ENCODE results near the gene PDS5A. TPM values are rescaled to one million over a fixed set of nuclear protein-coding genes. Genes with fewer than 3 reads are reported as not detected.
A peak's percentile ranks its signal among the peaks of the same experiment; 100 is the strongest.

Gene PDS5A
- total and polyA plus RNA-seq, 9 of the 15 experiments (the other 6 are each of a cell fraction or from before 2014, with no cell fraction given) = 16.4 to 85.4 (median 70.0) TPM

DNA sequence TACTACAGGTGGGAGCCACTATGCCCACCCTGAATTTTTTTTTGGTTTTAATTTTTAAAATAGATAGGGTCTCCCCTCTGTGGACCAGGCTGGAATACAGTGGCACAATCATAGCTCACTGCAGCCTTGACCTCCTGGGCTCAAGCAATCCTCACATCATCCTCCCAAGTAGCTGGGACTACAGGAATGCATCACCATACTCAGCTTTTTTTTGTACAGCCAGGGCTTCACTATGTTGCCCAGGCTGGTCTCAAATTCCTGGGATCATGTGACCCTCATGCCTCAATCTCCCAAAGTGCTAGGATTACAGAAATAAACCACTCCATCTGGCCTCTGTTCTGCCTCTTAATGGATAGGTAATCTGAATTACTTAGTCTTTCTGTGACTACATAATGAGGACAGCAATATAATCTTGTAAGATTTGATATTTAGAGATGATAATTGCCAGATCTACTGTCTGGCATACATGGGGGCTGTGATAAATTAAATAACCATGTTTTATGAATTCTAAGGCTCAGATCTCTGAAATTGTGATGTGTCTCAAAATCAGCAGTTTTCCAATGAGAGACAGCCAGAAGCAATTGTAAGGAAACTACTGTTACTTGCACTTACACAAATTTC, 26.7 kb downstream of the PDS5A start:
- no peaks in the 10 kb centered on the region for H3K9me1 ChIP-seq (ENCODE audit: control insufficient read depth, insufficient read depth, low read length)
- POLR2A ChIA-PET = interaction anchor here (0.6 kb wide), 1 partner anchor 34 kb away, joined by 3 read pairs; no protein-coding TSS in a partner anchor
- no peaks in the 10 kb centered on the region for H3K27me3 ChIP-seq (ENCODE audit: control insufficient read depth in 2 of 2, insufficient read depth in 2 of 2, low read length in 2 of 2)
- intact Hi-C loops (cut with micrococcal nuclease) = no loop called here
- H3K9me3 ChIP-seq (replicated peaks; ENCODE audit: control insufficient read depth, insufficient read depth, low read depth, low read length) = no peaks in the 10 kb centered on the region
- no TSS peak for BruUV-seq (replicated peaks)
- no peak for FAIRE-seq
- H4K20me1 ChIP-seq (replicated peaks; ENCODE audit: control insufficient read depth, insufficient read depth, low read length) = peaks cover 4% of the 10 kb centered on the region; the same call in 1 of the 2 replicates
- peaks cover 93% of the 10 kb centered on the region for H3K79me2 ChIP-seq (ENCODE audit: control insufficient read depth, insufficient read depth, low read length)
- CTCF ChIA-PET (ENCODE audit: low intra/inter-chr PET ratio) = no interaction called here
- no peak for DNase-seq (ENCODE audit: extremely low read depth in 1 of 4, low spot score in 3 of 4)
- in situ Hi-C loops (cut with MboI) = no loop called here
- TF ChIP-seq CBX3 (IDR thresholded peaks at IDR 0.05; ENCODE audit: borderline replicate concordance in 1 of 2, low read length in 2 of 2) = no peak
- TF ChIP-seq DACH1 (IDR thresholded peaks at IDR 0.05; ENCODE audit: partially characterized antibody) = no peak
- TF ChIP-seq, protein P1, sequence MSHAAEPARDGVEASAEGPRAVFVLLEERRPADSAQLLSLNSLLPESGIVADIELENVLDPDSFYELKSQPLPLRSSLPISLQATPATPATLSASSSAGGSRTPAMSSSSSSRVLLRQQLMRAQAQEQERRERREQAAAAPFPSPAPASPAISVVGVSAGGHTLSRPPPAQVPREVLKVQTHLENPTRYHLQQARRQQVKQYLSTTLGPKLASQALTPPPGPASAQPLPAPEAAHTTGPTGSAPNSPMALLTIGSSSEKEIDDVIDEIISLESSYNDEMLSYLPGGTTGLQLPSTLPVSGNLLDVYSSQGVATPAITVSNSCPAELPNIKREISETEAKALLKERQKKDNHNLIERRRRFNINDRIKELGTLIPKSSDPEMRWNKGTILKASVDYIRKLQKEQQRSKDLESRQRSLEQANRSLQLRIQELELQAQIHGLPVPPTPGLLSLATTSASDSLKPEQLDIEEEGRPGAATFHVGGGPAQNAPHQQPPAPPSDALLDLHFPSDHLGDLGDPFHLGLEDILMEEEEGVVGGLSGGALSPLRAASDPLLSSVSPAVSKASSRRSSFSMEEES (CRISPR knock-in tag; IDR thresholded peaks at IDR 0.05) = peak; percentile 49
- 0 out of 2 replicates have a peak, but pooled peaks have one; percentile 7 for TF ChIP-seq GATA2 (CRISPR knock-in tag; IDR thresholded peaks at IDR 0.05)
- TF ChIP-seq, protein P2, sequence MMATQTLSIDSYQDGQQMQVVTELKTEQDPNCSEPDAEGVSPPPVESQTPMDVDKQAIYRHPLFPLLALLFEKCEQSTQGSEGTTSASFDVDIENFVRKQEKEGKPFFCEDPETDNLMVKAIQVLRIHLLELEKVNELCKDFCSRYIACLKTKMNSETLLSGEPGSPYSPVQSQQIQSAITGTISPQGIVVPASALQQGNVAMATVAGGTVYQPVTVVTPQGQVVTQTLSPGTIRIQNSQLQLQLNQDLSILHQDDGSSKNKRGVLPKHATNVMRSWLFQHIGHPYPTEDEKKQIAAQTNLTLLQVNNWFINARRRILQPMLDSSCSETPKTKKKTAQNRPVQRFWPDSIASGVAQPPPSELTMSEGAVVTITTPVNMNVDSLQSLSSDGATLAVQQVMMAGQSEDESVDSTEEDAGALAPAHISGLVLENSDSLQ (IDR thresholded peaks at IDR 0.05) = no peak
- TF ChIP-seq BRD4 (IDR thresholded peaks at IDR 0.05) = no peak
- no peak for TF ChIP-seq PHF21A (IDR thresholded peaks at IDR 0.05; ENCODE audit: borderline replicate concordance, low read depth)
- H3K27ac ChIP-seq (ENCODE audit: extremely low read depth, low read depth, low read length) = no peak overlapping the region
- no peak overlapping the region for H3K4me3 ChIP-seq
- no peak overlapping the region for H3K4me2 ChIP-seq (ENCODE audit: insufficient read depth, low read length)
- no peak overlapping the region for H2AFZ ChIP-seq (ENCODE audit: low read depth, low read length)
- H3K9ac ChIP-seq (ENCODE audit: insufficient read depth in 1 of 2, low read depth in 2 of 2, low read length in 2 of 2) = no peak overlapping the region
- no peaks in the 10 kb centered on the region; a peak in 1 of 5 replicates for H3K4me1 ChIP-seq (replicated peaks in 1 of 2; ENCODE audit: control insufficient read depth in 2 of 2, insufficient read depth in 2 of 2, low read length in 2 of 2)
- H3K36me3 ChIP-seq (ENCODE audit: control insufficient read depth, insufficient read depth, low read length) = peaks cover 24% of the 10 kb centered on the region; the same call in 2 of the 3 replicates
- ATAC-seq = no peak

Measured in K562 (cell line).